ENCODE data around the gene CRISPLD2. TPM values are rescaled to one million over a fixed set of nuclear protein-coding genes. Genes with fewer than 3 reads are reported as not detected.

Gene CRISPLD2
- polyA plus RNA-seq, 1 donor from 2014 or later, result 0.06 TPM

DNA sequence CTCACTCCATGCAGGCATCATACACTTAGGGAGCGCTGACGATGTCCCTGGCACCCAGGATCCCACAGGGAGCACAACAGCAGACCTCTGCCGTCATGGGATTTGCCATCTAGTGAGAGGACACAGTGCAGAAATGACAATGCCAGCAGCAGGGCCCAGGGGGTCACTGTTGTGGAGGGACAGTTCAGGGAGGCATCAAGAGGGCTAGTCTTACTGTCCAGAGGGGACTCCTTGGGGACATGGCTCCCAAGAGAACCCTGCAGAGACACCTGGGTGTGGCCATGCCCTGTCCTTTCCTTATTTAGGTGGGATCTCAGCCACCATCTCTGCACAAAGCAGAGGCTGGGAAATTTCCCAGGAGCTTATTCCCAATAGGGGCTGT, 73.7 kb downstream of the CRISPLD2 start:
- no peaks in the 10 kb centered on the region for H3K36me3 ChIP-seq (ENCODE audit: insufficient read depth, low read length)
- H3K9ac ChIP-seq (ENCODE audit: low read length), result no peak overlapping the region
- H3K4me3 ChIP-seq (ENCODE audit: low read length), result no peak overlapping the region
- H3K4me2 ChIP-seq (ENCODE audit: low read length), result no peak overlapping the region
- H4K20me1 ChIP-seq (ENCODE audit: insufficient read depth), result no peaks in the 10 kb centered on the region
- no peak overlapping the region for H2AFZ ChIP-seq (ENCODE audit: low read depth, low read length)
- H3K27ac ChIP-seq (ENCODE audit: low read length), result no peak overlapping the region
- no peaks in the 10 kb centered on the region for H3K27me3 ChIP-seq (ENCODE audit: insufficient read depth, low read depth, low read length)
- no peaks in the 10 kb centered on the region for H3K9me3 ChIP-seq (ENCODE audit: low read length)
- TF ChIP-seq EP300 (conservative IDR thresholded peaks at IDR 0.05; ENCODE audit: poor library complexity, severe bottlenecking) (no peak), RAD21 (conservative IDR thresholded peaks at IDR 0.05) (no peak), TAF1 (IDR thresholded peaks at IDR 0.05; ENCODE audit: low read depth) (no peak), MXI1 (conservative IDR thresholded peaks at IDR 0.05; ENCODE audit: poor library complexity, severe bottlenecking) (no peak), POLR2AphosphoS5 (IDR thresholded peaks at IDR 0.05) (no peak), EZH2 (IDR thresholded peaks at IDR 0.05; ENCODE audit: borderline replicate concordance, insufficient read depth, low read length, poor library complexity, severe bottlenecking) (no peak), SMC3 (conservative IDR thresholded peaks at IDR 0.05; ENCODE audit: poor library complexity) (no peak)
- TF ChIP-seq, protein P1, sequence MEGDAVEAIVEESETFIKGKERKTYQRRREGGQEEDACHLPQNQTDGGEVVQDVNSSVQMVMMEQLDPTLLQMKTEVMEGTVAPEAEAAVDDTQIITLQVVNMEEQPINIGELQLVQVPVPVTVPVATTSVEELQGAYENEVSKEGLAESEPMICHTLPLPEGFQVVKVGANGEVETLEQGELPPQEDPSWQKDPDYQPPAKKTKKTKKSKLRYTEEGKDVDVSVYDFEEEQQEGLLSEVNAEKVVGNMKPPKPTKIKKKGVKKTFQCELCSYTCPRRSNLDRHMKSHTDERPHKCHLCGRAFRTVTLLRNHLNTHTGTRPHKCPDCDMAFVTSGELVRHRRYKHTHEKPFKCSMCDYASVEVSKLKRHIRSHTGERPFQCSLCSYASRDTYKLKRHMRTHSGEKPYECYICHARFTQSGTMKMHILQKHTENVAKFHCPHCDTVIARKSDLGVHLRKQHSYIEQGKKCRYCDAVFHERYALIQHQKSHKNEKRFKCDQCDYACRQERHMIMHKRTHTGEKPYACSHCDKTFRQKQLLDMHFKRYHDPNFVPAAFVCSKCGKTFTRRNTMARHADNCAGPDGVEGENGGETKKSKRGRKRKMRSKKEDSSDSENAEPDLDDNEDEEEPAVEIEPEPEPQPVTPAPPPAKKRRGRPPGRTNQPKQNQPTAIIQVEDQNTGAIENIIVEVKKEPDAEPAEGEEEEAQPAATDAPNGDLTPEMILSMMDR (IDR thresholded peaks at IDR 0.05; ENCODE audit: poor library complexity, severe bottlenecking), result no peak
- TF ChIP-seq, protein P2, sequence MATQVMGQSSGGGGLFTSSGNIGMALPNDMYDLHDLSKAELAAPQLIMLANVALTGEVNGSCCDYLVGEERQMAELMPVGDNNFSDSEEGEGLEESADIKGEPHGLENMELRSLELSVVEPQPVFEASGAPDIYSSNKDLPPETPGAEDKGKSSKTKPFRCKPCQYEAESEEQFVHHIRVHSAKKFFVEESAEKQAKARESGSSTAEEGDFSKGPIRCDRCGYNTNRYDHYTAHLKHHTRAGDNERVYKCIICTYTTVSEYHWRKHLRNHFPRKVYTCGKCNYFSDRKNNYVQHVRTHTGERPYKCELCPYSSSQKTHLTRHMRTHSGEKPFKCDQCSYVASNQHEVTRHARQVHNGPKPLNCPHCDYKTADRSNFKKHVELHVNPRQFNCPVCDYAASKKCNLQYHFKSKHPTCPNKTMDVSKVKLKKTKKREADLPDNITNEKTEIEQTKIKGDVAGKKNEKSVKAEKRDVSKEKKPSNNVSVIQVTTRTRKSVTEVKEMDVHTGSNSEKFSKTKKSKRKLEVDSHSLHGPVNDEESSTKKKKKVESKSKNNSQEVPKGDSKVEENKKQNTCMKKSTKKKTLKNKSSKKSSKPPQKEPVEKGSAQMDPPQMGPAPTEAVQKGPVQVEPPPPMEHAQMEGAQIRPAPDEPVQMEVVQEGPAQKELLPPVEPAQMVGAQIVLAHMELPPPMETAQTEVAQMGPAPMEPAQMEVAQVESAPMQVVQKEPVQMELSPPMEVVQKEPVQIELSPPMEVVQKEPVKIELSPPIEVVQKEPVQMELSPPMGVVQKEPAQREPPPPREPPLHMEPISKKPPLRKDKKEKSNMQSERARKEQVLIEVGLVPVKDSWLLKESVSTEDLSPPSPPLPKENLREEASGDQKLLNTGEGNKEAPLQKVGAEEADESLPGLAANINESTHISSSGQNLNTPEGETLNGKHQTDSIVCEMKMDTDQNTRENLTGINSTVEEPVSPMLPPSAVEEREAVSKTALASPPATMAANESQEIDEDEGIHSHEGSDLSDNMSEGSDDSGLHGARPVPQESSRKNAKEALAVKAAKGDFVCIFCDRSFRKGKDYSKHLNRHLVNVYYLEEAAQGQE (IDR thresholded peaks at IDR 0.05; ENCODE audit: borderline replicate concordance), result no peak
- no peaks in the 10 kb centered on the region for H3K79me2 ChIP-seq (replicated peaks; ENCODE audit: insufficient read depth, low read length)
- no peaks in the 10 kb centered on the region for H3K9me2 ChIP-seq (ENCODE audit: insufficient read depth, low read length)
- no peaks in the 10 kb centered on the region for H3F3A ChIP-seq (ENCODE audit: insufficient read depth, low read length, poor library complexity, severe bottlenecking)

DNA sequence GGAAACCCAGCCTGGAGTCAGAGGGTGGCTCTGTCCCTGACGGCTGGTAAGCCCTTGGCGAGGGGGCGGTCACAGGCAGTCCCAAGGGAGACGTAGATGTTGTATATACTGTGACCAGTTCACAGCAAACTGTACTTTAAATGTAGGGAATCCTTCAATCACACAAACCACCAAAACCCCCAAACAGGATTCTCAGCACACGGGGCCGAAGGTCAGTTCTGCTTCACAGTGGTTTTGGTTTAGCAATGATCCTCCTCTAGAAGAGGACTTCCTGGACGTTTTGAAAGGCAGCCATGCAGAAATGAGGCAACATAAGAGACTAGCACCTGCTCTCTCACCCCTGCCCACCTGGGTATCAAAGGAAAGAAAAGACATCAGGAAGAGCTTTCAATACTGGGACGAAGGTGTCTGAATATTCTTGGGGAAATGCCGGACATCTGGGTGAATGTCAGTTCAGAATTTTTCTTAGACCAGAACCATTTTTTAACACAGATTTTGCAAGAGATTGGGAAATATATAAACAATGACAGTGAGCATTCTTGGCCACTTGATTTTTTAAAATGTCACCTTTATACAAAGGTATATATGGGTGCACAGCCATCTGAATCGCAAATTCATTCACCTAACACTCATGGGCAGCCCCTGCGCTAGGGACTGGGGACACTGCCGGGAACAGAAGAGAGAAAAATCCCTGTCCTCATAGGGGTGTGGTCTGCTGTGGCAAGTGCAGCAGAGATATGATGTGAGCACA, 74.2 kb downstream of the CRISPLD2 start:
- H2AFZ ChIP-seq (ENCODE audit: low read depth, low read length), result no peak overlapping the region
- no peak overlapping the region for H3K27ac ChIP-seq (ENCODE audit: low read length)
- no peak for TF ChIP-seq EP300 (conservative IDR thresholded peaks at IDR 0.05; ENCODE audit: poor library complexity, severe bottlenecking)
- no peak for TF ChIP-seq SMC3 (conservative IDR thresholded peaks at IDR 0.05; ENCODE audit: poor library complexity)
- TF ChIP-seq POLR2AphosphoS5 (IDR thresholded peaks at IDR 0.05), result no peak
- TF ChIP-seq, protein P2 (IDR thresholded peaks at IDR 0.05; ENCODE audit: borderline replicate concordance), result no peak
- TF ChIP-seq TAF1 (IDR thresholded peaks at IDR 0.05; ENCODE audit: low read depth), result no peak
- TF ChIP-seq, protein P1 (IDR thresholded peaks at IDR 0.05; ENCODE audit: poor library complexity, severe bottlenecking), result no peak
- no peak for TF ChIP-seq EZH2 (IDR thresholded peaks at IDR 0.05; ENCODE audit: borderline replicate concordance, insufficient read depth, low read length, poor library complexity, severe bottlenecking)
- no peak for TF ChIP-seq MXI1 (conservative IDR thresholded peaks at IDR 0.05; ENCODE audit: poor library complexity, severe bottlenecking)
- TF ChIP-seq RAD21 (conservative IDR thresholded peaks at IDR 0.05), result no peak
- H3K9ac ChIP-seq (ENCODE audit: low read length), result no peak overlapping the region
- no peaks in the 10 kb centered on the region for H3K79me2 ChIP-seq (replicated peaks; ENCODE audit: insufficient read depth, low read length)
- H3K36me3 ChIP-seq (ENCODE audit: insufficient read depth, low read length), result no peaks in the 10 kb centered on the region
- H3F3A ChIP-seq (ENCODE audit: insufficient read depth, low read length, poor library complexity, severe bottlenecking), result no peaks in the 10 kb centered on the region
- H3K9me2 ChIP-seq (ENCODE audit: insufficient read depth, low read length), result no peaks in the 10 kb centered on the region
- no peaks in the 10 kb centered on the region for H3K27me3 ChIP-seq (ENCODE audit: insufficient read depth, low read depth, low read length)
- no peak overlapping the region for H3K4me3 ChIP-seq (ENCODE audit: low read length)
- H3K9me3 ChIP-seq (ENCODE audit: low read length), result no peaks in the 10 kb centered on the region
- H3K4me2 ChIP-seq (ENCODE audit: low read length), result no peak overlapping the region
- no peaks in the 10 kb centered on the region for H4K20me1 ChIP-seq (ENCODE audit: insufficient read depth)
